ENCODE measurements around the gene PLEKHA5.

The PLEKHA5 gene

GRCh38 chr12:19130224-19131024, 891 bp downstream of the PLEKHA5 start:
- peak; percentile 12 to 13 for DNase-seq

DNA sequence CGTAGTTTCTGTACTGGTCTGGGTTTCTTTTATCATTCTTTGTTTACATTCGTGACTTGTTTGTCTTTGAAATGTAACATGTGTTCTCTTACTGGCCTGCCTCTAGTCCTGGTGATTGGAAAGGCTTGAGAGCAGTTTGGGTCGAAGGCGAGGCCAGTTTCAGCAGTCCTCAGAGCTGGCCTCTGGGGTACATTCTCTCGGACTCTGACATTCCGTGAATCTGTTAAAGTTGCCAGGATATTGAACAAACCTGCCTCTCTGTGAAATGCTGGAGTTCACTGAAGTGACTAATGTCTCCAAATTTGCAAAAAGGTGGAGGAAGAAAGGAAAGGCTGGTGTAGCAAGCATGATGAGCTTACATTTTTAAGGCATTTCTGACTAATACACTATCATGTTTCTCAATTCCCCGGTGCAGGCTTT, 1.5 kb downstream of the PLEKHA5 start:
- no peak for DNase-seq

GRCh38 chr12:19138551-19138950, 9.0 kb downstream of the PLEKHA5 start:
- no peak for DNase-seq

DNA sequence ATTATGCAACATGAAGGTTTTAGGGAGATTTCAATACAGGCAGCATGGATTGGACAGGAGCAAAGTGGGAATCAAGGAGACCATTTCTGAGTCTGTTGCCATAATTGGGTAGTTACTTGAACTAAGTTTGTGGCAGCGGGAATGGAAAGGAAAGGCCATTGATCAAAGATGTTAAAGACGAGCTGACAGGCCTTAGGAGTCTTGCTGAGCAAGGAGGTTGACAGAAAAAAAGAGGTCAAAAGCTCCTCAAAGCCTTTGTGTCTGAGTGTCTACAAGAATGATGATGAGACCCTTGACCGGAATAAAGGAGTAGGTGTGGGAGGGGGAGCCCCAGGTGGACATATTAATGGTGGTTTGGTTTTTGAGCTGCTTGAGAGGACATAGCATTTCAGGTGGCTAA, 9.4 kb downstream of the PLEKHA5 start:
- no peak for DNase-seq

- DNase-seq, result no peak
Observed at GRCh38 chr12:19139615-19140194, 10.2 kb downstream of the PLEKHA5 start.

GRCh38 chr12:19140381-19141236, 11.1 kb downstream of the PLEKHA5 start:
- no peak for DNase-seq

DNA sequence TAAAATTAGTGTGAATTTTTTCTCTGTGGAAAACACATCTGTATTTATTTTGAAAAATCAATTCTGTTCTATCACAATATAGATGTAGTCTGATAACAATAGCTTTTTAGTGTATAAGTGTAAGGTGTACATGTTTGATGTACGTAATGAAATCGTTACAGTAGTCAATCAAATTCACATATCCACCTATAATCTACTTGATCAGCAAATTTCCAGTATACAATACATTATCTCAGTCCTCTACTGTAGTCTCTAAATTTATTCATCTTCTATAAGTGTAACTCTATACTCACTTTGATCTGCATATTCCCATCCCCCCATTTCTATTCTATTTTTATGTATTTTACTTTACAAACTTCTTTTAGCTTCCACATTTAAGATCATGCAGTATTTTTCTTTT, 13.0 kb downstream of the PLEKHA5 start:
- no peak for DNase-seq

DNA sequence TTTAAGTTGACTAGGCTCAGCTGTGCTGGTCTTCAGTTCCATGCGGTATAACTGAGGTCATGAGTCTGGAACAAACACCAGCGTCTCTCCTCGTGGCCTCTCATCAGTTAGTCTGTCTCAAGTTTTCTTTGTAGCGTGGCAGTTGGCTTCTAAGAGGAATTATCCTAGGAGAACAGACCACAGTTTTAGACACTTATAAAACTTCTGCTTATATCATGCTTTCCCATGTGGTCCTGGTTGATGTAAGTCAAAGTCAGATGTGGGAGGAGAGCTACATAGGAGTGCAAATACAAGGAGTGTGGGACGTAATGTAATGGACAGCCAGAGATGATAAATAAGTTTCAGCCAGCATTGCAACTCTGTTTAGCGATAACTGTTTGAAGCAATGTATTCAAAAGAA, 14.8 kb downstream of the PLEKHA5 start:
- no peak for DNase-seq

- DNase-seq, result no peak
Observed at GRCh38 chr12:19144985-19145384, 15.5 kb downstream of the PLEKHA5 start.

- DNase-seq, result no peak
Observed at GRCh38 chr12:19148860-19149259, 19.3 kb downstream of the PLEKHA5 start.

DNA sequence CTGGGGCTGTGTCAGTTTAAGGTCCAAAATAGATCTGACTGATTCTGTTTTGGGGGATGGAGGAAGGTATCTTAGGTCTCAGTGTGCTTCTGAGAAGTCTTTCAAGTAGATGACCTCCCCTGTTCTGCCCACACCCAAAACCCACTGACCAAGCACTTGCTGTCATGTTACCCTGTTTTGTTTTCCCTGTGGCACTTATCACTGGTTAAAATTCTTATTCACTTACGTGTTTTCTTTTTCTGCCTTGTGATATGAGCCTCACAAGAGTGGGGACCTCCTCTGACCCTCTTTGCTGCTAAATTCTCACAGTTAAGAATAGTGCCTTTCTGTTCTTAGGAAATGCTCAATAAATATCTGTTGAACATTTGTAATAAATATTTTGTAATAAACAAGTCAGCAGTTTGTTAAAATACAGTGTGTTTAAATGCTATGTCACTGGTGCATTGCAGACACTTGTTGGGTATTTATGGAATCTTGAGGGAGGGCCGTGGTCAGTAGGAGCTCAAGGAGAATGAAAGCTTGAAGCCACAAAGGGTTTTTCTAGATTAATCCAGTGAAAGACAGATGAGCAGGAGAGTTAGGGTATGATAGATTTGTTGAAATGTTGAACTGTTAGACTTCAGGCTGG, 20.9 kb downstream of the PLEKHA5 start:
- DNase-seq, result no peak

- no peak for DNase-seq
Observed at GRCh38 chr12:19151298-19151697, 21.8 kb downstream of the PLEKHA5 start.

DNA sequence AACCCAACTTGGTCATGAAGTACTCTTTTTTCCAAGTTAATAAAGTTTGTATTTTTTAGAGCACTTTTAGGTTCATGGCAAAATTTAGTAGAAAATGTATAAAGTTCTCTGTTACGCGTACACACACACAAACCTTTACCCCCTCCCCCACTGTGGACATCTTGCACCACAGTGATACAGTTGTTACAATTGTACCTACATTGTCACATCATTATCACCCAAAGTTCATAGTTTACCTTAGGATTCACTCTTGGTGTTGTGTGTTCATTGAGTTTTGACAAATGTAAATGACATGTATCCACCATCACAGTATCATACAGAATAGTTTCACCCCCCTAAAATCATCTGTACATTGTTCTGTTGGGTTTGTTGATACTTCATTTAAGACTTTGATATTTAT, 23.9 kb downstream of the PLEKHA5 start:
- no peak for DNase-seq

DNA sequence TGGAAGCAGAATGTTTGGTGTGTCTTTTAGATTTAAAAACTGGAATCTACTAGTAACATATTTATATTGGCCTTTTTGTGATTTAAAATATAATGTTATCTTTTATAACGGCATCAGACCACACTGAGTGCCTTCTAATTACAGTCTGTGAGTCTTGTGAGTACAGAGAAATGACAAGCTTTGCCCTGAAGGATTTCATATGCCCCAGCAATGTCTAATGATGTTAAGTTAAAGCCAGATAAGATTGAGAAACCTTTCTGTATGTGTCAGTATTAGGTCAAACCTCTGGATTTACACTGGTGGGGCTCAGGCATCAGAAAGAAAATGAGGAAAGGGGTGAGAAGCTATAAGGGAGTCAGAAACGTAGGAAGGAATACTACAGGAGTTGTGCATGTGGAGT, 25.2 kb downstream of the PLEKHA5 start:
- DNase-seq, result no peak

DNA sequence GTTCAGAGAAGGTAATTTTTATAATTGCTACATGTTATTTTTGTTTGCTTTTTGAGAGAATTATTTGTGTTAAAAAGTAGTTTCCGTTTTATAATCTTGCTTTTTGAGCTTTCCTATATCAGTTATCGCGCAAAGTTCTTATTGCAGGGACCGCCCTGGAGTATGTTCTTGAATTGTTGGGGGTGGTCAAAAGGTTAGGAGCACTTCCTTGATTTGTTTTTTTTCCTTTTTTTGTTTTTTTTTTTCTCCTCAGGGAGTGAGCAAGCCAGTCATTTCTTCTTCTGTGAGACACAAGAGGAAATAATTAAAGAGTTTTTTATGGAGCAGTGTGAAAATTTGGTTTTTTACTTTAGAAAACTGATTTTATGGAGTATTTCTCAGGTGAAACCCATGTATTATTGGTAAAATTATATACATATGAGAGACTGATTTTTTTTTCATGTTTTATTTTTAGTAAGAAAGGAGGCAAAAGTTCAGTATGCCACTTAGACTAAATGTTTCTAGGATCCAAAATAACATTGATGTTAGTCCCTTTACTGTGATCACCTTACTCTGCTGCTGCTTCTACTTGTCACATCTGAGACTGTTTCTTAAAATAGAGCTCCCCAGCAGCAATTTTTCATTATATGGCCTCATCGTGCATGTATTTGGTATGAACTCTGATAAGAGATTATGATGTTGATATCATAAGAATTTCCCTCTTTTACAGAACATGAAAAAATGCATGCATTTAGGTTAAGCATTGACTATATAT, 26.6 kb downstream of the PLEKHA5 start:
- no peak for DNase-seq

DNA sequence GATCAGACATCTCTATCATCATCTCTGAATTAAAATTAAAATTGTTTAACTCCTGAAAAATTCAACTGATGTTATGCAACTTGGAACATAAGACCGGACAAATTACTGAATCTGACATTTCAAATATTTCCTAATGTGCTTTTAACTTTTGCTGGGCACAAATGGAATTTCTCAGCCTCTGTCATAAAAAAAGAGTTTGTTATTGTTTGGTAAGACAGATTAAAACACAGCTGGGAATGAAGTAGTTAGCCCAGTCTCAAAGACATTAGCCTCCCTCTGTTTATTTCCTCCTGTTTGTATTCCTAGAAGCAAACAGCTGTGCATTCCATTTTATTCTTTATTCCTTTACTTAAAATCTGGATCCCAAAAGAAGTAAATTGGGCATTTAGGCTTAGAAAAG, 29.4 kb downstream of the PLEKHA5 start:
- DNase-seq, result no peak

GRCh38 chr12:19161216-19161615, 31.7 kb downstream of the PLEKHA5 start:
- DNase-seq, result no peak

GRCh38 chr12:19165451-19165850, 35.9 kb downstream of the PLEKHA5 start:
- no peak for DNase-seq

- DNase-seq, result no peak
Observed at GRCh38 chr12:19166387-19166786, 36.9 kb downstream of the PLEKHA5 start.

GRCh38 chr12:19166956-19167355, 37.4 kb downstream of the PLEKHA5 start:
- DNase-seq, result no peak

- no peak for DNase-seq
Observed at GRCh38 chr12:19167708-19168107, 38.2 kb downstream of the PLEKHA5 start.

- DNase-seq, result no peak
Observed at GRCh38 chr12:19168644-19169043, 39.1 kb downstream of the PLEKHA5 start.

- DNase-seq, result no peak
Observed at GRCh38 chr12:19169222-19169621, 39.7 kb downstream of the PLEKHA5 start.
